Effector CD4-positive, alpha-beta T cell (primary cell): ENCODE measurements around the gene RBM5.
"Not testable (repeated sequence)": the region's sequence is repeated elsewhere in the genome, so short reads cannot be mapped to it uniquely, and the experiment has no call there.

ENCODE experiments used
- DNase-seq: peaks from one replicate; pipeline ENCODE4 v3.0.0-alpha.2; 2020
- total RNA-seq: gene quantifications from one replicate; lab custom pipeline; 2026; lab: John Stamatoyannopoulos, UW

RBM5 gene
- 227 reads per million, percentile 93 among the genes with 10 or more reads in this experiment for total RNA-seq

DNA sequence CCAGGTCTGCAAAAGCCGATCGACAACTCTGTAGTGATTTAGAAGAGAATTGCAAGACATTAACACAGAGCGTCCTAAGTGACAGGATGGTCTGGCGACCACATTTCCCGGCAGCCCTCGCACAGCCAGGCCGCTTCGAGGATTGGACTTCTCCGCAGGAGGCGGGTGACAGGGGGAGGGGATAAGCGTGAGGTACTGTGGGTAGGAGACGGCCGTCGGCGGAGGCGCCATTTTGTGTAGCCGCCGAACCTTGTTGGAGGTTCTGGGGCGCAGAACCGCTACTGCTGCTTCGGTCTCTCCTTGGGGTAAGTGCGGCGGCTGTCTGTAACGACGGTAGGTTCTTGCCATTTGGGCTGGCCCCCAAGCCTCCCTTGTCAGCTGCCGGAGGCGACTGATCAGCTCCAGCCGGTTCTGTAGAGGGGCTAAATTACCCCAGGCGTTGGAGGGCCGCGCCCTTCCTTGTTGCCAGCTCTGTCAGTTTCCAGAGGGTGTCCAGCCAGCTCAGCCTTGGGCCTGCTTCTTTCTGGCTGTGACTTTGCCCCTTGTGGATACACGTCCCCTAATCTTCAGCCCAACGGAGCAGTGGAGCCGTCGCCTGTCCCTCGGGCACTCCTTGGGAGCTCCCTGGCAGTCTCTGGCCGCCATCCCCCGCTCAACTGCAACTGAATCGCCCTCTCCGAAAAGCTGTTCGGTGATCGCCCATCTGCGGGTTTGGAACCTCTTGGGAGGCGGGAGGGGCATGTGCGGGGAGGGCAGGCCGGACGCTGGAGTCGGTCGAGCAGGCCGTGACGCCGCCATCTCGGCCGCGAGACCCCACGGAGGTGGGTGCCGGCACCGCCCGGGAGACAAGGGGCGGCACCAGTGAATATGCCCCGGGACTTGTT is at the start of gene RBM5:
Gene RBM5 (plus strand): TSS at position 195 of the 884 bp plus-strand sequence. CDS start 1,516 bp downstream, outside the sequence.
- DNase-seq = peak; percentile 88

DNA sequence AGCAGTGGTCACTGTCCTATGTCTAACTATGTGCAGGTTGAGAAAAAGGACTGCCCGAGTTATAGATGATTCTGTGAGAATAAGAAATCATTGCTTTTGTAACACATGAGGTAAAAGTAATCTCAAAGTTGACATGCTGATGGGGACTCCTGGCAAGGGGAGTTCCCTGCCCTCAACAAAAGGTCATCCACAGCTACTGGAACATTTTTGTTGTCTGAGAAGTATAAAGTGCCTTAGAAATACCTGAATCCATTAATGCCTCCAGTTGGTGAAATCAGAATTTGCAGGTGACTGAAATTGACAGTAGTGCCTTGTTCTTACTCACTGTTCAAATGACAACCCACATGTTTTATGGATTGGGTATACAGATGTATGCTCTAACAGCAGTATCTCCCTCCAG is 43.7 kb upstream of the RBM5 start:
- no peak for DNase-seq

DNA sequence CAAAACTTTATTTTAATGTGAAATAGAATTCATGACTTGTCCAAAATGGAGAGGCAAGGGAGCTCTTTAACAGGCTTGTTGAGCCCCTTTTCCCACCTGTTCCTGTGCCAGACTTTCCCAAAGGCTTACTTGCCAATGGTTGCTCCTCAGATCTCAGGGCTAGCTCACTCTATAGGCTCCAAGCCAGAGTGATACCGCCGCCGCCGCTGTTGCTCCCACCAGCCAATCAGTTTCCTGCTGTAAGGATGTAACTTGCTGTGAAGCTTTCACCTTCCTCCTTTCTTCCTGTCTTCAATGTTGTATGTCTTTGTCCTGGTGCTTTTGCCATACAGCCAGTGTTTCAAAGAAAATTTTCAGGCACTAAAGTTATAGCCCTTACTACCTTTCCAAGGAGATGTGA is 41.3 kb upstream of the RBM5 start:
- no peak for DNase-seq

DNA sequence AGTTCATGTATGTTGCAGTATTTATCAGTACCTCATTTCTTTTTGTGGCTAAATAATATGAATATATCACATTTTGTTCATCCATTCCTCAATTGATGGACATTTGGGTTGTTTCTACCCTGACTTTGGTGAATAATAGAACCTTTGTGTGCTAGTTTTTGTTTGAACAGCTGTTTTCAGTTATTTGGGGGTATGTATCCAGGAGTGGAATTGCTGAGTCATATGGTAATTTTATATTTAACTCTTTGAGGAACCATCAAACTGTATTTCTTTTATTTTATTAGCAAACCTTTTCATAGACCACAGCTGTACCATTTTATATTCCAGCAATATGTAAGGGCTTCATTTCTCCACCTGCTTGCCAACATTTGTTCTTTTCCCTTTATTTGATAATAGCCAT is 38.4 kb upstream of the RBM5 start:
- no peak for DNase-seq

DNA sequence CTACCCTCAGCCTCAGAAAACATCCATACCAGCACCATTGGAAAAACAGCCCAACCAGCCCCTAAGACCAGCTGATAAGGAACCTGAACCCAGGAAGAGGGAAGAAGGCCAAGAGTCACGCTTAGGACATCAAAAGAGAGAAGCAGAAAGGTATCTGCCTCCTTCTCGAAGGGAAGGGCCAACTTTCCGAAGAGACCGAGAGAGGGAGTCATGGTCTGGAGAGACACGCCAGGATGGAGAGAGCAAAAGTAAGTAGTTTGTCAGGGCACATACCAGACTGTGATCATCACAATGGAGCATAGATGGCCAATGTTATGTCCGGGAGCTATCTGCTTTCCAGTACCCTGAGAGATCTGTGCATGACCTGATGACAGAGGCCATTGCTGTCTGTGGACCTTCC is 31.0 kb upstream of the RBM5 start:
- no peak for DNase-seq

DNA sequence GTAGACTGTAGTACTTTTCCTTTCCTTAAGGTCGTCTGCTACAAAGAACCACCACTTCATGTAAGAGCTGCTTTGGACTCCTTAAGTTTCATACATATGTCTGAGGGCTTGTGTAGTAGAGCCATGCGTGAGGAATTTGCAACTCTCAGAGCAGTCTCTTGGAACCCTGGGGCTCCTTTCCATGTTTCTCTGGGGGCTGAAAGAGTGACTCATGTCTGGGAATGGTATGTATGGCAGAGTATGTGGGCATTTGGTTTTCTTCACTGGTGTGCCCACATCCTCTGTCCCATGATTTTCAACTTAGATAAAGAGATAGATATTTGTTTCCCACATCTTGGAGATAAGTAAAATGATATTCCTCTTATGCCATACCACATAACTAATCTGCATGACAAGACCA is 20.6 kb upstream of the RBM5 start:
- no peak for DNase-seq

DNA sequence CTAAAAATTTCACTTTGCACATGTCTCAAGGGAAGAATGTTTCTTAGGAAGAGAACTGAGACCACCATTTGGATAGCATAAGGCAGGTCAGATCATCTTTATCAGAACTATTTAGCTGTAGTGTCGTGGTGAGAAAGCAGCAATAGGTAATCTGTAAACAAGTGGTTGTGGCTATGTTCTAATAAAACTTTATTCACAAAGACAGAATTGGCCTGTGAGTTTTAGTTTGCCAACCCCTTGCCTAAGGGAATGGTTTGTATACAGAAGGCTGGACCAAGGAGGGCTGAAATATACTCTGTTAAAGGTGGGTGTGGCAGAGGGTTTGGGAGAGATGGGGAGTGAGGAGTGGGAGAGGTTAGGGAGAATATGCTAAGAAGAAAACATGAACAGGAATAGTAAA is 10.6 kb upstream of the RBM5 start:
- DNase-seq = no peak

DNA sequence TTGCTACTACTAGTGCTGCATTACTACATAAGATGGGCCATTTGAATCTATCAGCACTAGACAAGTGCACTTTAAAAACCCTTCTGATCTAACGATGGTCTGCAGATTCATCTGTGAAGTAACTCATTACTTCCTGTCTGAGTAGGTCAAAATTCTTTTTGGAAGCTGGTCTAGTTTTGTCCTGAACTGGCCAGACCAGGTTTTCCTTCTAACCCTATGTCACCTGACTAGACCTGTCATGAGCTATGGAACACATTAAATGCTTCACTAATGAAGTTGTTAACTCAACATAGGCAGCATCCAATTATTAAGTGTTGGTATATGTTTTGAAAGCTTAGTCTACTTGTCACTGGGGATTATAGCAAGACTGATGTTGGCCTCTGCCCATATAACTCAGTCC is 10.1 kb upstream of the RBM5 start:
- DNase-seq = no peak

DNA sequence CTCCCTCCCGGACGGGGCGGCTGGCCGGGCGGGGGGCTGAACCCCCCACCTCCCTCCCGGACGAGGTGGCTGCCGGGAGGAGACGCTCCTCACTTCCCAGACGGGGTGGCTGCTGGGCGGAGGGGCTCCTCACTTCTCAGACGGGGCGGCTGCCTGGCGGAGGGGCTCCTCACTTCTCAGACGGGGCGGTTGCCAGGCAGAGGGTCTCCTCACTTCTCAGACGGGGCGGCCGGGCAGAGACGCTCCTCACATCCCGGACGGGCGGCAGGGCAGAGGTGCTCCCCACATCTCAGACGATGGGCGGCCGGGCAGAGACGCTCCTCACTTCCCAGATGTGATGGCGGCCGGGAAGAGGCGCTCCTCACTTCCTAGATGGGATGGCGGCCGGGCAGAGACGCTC is 3.8 kb upstream of the RBM5 start:
- not testable (repeated sequence) for DNase-seq

DNA sequence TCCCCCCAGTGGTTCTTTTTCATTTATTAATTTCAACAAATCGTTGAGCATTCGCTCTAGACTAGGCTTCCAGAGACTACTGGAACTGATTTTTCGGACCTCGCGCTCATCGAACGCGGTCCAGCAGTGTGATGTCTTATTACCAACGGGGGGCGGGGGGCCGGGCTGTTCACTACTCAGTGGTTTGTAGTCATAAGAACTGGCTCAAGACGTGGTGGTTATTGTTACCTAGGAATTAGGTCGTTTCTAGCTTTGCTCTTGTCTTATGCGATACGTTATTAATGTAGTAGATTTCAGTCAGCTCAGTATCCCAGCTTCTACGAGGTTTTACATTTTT is 858 bp downstream of the RBM5 start:
- DNase-seq = no peak

DNA sequence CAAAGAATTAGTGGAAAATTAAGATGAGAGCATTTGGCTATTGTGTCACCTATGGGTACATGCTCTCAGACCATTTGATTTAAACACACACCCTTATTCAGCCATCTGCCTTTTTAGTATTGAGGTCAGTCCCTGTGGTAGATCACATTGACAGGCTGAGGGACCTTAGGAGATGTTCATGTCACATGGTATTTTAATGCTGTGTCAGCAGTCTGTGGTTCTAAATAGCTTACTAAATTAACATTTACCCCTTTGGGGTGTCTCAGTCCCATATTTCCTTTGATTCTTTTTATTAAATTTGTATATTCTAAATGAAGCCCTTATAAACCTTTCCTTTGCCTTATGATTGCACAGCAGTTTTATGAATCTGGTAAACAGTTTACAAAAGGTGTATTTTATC is 2.3 kb downstream of the RBM5 start:
- DNase-seq = no peak

DNA sequence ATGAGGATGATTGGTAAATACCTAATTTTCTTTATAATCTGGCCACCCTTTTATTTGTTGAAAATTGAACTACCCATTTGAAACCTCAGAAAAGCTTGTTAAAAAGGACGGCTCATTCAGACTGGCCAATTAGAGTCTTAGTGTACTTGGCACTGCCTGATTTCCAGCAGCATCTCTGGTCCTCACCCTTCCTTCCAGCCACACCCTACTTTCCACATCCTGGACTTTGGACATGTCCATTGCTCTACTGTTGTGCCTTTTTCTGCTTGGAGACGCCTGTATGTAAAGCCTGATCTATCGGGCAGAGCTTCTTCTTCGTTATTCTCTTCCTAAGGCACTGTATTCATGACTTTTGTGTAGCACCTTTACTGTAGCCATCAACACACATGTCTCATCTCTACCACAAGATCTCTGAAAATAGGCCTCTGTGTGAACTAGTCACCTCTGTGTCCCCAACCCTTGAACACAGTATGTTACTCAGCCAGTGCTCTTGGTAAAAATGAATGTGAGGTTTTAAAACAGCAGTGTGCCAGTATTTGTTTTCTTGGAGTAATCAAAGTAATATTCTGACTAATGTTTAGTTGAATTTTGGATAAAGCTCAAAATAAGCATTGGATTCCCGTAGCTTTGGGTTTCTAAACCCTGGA is 6.8 kb downstream of the RBM5 start:
- no peak for DNase-seq

DNA sequence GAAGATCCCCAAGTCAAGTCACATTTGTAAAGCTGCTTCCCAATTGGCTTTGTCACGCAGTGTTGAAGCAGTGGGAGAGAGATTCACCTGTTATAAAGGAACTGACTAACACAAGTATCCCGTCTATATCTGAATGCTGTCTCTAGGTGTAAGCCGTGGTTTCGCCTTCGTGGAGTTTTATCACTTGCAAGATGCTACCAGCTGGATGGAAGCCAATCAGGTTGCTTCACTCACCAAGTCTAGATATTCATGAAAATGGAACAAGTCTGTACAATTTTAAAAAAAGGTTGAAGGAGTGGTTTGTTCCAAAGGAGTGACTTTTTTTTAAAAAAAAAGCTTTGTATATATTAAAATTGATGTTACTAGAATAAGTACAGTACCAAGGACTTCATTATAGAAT is 11.7 kb downstream of the RBM5 start:
- DNase-seq = no peak

DNA sequence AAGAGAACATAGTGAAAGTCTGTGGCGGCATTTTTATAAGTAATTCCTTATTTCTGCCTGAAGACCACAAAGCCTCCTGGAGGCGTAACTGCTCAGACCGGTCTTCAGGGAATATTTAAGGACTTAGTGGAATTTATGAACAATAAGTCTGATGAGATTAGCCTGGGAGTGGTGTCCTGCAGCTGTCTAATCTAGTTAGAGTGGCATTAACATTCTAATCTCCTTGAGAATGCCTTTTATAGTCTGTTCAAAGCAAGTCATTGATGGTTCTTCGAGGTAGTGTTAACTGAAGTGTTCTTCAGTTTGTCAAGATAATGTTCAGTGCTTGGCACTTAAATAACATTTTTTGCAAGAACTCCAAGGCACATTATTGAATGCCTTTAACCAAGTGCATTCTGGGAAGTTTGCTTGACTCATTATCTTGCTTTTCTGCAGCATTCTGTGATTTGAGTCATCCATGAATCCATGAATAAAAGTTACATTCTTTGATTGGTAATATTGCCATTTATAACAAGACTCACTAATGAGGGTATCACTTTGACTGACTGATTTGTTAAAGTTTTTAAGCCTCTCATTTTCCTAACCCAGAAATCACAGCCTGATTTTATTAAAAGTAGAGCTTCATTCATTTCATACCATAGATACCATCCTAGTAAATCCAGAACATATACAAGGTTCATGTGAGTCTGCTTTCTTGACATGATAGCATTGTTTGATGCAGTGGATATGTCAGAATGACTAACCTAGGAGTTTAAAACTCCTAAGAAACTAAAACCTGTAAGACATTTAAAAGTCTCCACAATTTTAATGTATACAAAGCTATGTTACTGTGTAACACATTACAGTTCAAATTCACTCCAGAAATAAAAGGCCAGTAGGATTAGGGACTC is 12.5 kb downstream of the RBM5 start:
- no peak for DNase-seq

DNA sequence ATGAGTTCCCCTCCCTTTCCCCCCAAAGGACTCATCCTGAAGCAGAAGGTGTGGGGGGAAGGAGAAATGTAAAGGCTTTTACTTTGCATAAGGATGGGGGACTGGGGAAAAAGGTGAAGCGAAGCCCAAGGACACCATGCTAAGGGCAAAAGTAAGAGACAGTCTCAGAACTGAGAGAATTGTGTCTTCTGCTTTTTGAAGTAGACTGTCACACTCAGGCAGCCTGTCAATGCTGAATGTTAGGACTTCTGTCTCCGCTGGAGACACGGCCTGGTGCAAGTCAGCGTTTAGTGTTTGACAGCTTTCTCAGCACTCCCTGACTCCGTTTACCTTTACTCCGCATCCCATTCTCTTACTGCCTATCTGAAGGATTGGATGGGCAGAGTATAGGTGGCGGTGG is 13.8 kb downstream of the RBM5 start:
- no peak for DNase-seq

DNA sequence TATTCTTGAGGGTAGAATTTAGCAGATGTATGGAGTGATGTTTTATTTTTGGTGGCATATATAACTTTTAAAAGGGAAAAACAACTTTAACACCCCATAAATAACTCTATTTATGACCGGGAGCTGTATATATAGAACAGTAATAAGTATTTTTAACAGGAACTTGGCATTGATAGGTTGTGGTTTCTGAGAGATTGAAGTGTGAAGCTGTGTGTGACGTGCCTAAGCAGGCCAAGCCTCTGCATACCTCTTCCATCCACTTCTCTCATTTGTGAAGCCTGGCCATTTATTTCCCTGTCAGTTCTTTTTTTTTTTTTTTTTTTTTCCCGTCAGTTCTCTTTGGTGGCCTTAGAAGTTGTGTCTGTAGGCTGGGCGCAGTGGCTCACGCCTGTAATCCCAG is 23.0 kb downstream of the RBM5 start:
- DNase-seq = no peak

DNA sequence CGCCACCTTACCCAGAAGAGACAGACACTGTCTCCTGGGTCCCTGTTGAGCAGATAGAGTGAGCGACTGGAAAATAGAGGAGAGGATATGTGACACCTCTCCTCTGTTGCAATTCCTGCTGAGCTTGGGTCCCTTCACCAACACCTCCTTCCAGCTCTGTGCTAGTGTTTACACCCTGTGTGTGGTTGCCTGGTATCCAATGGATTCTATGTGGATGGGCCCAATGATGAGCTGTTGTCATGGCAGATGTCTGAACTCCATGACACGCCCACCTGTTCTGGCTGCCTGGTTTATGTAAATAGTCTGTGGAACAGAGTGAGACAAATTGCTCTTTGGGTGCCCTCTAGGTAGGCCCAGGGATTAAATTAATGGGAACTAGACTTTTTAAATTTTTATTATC is 23.7 kb downstream of the RBM5 start:
- DNase-seq = no peak

DNA sequence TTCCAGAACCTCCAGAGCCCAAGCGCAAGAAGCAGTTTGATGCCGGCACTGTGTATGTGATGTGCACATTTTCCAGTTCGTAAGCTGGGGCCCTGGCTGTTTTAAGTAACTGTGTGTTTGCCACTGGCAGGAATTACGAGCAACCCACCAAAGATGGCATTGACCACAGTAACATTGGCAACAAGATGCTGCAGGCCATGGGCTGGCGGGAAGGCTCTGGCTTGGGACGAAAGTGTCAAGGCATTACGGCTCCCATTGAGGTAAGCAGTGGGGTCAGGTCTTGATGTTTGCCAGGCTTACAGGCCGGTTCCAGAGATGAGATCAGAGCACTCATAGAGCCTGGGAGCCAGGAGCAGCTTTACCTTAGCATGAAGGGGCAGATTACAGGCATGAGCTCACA is 28.4 kb downstream of the RBM5 start:
- no peak for DNase-seq

DNA sequence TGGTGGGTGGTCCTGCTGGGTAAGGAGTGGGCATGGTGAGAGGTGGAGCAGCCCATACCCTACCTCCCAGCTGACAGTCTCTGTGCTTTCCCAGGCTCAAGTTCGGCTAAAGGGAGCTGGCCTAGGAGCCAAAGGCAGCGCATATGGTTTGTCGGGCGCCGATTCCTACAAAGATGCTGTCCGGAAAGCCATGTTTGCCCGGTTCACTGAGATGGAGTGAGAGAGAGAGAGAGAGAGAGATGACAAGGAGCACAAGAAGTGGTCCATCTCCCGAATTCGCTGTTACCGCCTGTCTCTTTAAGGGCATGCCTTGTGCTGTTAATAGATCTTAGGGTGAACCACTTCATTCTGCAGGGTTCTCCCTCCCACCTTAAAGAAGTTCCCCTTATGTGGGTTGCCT is 29.5 kb downstream of the RBM5 start:
- no peak for DNase-seq

DNA sequence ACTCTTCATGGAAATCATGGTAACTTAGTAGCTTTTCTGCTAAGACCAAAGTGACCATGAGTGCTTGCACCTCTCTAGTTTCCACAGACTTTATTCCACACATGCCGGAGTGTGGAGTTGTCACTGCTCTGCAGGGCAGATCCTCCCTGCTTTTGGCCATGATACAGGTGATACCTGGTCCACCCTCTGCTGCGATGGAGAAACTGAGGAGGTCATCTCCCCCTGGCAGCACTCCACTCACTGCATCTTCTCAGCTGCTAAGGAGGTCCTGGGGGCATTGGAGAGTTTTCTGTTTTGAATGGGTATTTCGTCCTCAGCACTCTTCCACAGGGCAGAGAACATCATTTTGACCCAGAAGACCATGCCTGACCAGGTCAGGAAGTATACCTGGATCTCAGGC is 31.1 kb downstream of the RBM5 start:
- DNase-seq = no peak

DNA sequence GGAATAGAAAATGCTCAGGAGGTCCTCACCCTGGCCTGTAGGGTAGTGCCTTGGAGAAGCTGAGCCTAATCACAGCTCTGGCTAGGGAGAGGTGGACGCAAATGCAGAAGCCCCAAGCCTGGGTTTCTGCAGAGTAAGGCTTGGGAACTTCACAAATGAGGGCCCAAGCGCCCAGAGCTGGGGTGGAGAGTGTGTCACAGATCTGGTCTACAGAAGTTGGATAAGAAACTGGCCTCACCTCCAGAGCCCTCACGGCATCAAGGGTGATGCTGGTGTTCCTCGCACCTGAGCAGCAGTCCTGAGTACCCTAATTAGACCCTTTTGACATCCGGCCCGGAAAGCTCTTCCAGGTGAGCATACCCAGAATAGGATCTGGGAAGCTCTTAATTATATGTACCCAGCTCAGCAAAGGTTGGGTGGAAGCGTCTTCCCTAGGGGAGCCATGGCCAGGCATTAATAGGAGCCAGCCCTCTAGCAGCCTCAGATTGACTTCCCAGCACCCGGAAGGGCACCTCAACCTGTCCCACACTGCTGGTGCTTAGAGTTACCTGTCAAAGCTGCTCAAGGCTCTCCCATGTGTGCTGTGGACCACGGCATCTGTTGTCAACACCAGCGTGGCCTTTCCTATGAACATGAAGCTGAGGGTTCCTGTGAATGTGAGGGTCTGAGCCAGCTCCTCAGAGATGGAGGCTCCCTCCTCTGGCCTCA is 31.8 kb downstream of the RBM5 start:
- no peak for DNase-seq
